Lower leg skin (tissue), 3 donors: ENCODE data around the gene SCT.

Source experiments
- CTCF ChIP-seq, 3 donors: fragments of 450-650 bp; IDR thresholded peaks; one replicate each; pipeline ENCODE4 v1.5.1; 2016; ENCODE audit warnings: antibody characterized with exemption in 3 of 3, mild to moderate bottlenecking in 3 of 3, moderate library complexity in 2 of 3
- POLR2A ChIP-seq, 2 donors: fragments of 450-650 bp; IDR thresholded peaks; one replicate each; pipeline ENCODE4 v1.6.1; 2016 to 2017; ENCODE audit warnings: antibody characterized with exemption in 2 of 2, mild to moderate bottlenecking in 1 of 2, moderate library complexity in 1 of 2

- TF ChIP-seq POLR2A (IDR thresholded peaks at IDR 0.05) = no peak
- TF ChIP-seq CTCF (IDR thresholded peaks at IDR 0.05) = no peak
Observed at GRCh38 chr11:641806-642370, 14.9 kb upstream of the SCT start.
